Endothelial cell of hepatic sinusoid (primary cell): Measurements from ENCODE around the gene ADAM17.
"Not testable (repeated sequence)": the region's sequence is repeated elsewhere in the genome, so short reads cannot be mapped to it uniquely, and the experiment has no call there.

ENCODE experiments used
- in situ Hi-C: cut with HindIII; loops from 2 replicates; pipeline ENCODE4 v1.10.0; 2017; ENCODE audit warnings: low sequenced_read_pairs

The ADAM17 gene

GRCh38 chr2:9570182-9571060 is 14.8 kb upstream of the ADAM17 start:
- in situ Hi-C loops = loop anchor here (5.0 kb wide), 1 partner anchor 57 kb away; no protein-coding TSS in a partner anchor

- in situ Hi-C loops = no loop called here
These were observed 10.0 kb upstream of the ADAM17 start for GRCh38 chr2:9565436-9566153.

GRCh38 chr2:9560628-9561027 is 5.0 kb upstream of the ADAM17 start:
- in situ Hi-C loops = no loop called here

GRCh38 chr2:9558948-9559381 is 3.3 kb upstream of the ADAM17 start:
- in situ Hi-C loops = no loop called here

- in situ Hi-C loops = no loop called here
These were observed 602 bp upstream of the ADAM17 start for GRCh38 chr2:9556121-9556743.

- in situ Hi-C loops = no loop called here
These were observed 721 bp downstream of the ADAM17 start for GRCh38 chr2:9554921-9555296.

GRCh38 chr2:9552219-9553178 is 3.1 kb downstream of the ADAM17 start:
- in situ Hi-C loops = no loop called here

- in situ Hi-C loops = not testable (repeated sequence)
These were observed 4.7 kb downstream of the ADAM17 start for GRCh38 chr2:9550859-9551391.

- in situ Hi-C loops = no loop called here
These were observed 6.2 kb downstream of the ADAM17 start for GRCh38 chr2:9549420-9549819.

GRCh38 chr2:9548506-9548905 is 7.1 kb downstream of the ADAM17 start:
- in situ Hi-C loops = no loop called here

GRCh38 chr2:9547262-9547991 is 8.2 kb downstream of the ADAM17 start:
- in situ Hi-C loops = no loop called here

GRCh38 chr2:9545502-9545901 is 10.1 kb downstream of the ADAM17 start:
- in situ Hi-C loops = no loop called here

GRCh38 chr2:9543557-9543956 is 12.1 kb downstream of the ADAM17 start:
- in situ Hi-C loops = loop anchor here (5.0 kb wide), 1 partner anchor 84 kb away; no protein-coding TSS in a partner anchor

- in situ Hi-C loops = no loop called here
These were observed 16.1 kb downstream of the ADAM17 start for GRCh38 chr2:9539531-9539930.

GRCh38 chr2:9538000-9538507 is 17.6 kb downstream of the ADAM17 start:
- in situ Hi-C loops = no loop called here

GRCh38 chr2:9536504-9536903 is 19.1 kb downstream of the ADAM17 start:
- in situ Hi-C loops = no loop called here

GRCh38 chr2:9535177-9535576 is 20.5 kb downstream of the ADAM17 start:
- in situ Hi-C loops = no loop called here

GRCh38 chr2:9533663-9534062 is 22.0 kb downstream of the ADAM17 start:
- in situ Hi-C loops = no loop called here

GRCh38 chr2:9532421-9532820 is 23.2 kb downstream of the ADAM17 start:
- in situ Hi-C loops = no loop called here
